Measurements from ENCODE around the gene EHD4.

Gene EHD4

GRCh38 chr15:41995476-41995855 lies 23.1 kb upstream of the EHD4 start:
- H3K4me3 ChIP-seq (ENCODE audit: low read depth, low read length) = no peak overlapping the region

DNA sequence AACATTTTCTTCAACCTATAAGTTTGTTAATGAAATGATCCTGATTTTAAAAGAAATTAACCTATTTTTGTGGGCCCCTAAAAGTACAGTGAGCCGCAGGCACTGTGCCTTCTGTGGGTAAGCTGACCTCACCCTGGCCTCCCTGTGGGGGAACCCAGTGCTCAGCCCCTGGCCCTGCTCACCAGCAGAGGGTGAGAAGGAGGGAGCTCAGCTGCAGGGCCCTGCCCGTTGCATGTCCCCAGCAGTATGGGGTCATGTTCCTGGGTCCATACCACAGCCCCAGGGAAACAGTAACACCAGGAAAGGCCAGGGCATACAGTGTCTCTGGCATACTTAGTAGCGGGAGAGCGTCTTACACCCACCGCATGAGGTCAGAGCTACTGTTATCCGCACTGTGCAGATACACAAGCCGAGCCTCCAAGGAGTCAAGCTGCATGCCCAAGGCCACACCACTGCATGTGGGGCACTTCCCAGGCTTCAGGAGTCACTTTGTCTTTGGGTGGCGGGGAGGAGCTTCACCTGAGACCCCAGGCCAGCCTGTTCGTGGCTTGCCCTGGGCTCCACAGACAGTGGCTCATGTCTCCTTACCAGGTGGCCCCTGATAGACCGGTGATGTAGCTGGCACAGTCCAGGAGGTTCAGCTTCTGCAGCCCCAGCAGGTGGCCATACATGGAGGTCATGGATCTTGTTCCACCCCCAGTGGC lies 22.6 kb upstream of the EHD4 start:
- no peak overlapping the region for H3K4me3 ChIP-seq (ENCODE audit: low read depth, low read length)

- H3K4me3 ChIP-seq (ENCODE audit: low read depth, low read length) = no peak overlapping the region
Measured at GRCh38 chr15:41994171-41994650, 21.9 kb upstream of the EHD4 start.

GRCh38 chr15:41993472-41994170 lies 21.3 kb upstream of the EHD4 start:
- no peak overlapping the region for H3K4me3 ChIP-seq (ENCODE audit: low read depth, low read length)

DNA sequence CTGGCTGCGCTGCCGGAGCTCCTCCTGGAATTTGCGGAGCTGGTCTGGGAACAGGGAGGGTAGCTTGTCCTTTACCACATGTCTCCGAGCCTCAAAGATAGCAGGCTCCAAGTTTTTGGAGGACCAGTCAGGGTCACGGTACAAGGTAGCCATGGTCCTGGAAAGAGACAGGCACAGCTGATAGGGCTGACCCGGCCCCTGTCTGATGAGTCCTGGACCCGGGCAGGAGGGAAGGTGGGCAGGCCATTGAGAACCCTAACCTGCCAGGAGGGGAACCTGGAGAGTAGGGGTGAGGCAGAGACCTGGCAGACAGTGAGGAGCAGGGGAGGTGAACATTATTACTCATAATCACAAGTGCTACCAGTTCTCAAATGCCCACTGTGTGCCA lies 20.4 kb upstream of the EHD4 start:
- H3K4me3 ChIP-seq (ENCODE audit: low read depth, low read length) = no peak overlapping the region

- H3K4me3 ChIP-seq (ENCODE audit: low read depth, low read length) = no peak overlapping the region
Measured at GRCh38 chr15:41992151-41992802, 19.9 kb upstream of the EHD4 start.

DNA sequence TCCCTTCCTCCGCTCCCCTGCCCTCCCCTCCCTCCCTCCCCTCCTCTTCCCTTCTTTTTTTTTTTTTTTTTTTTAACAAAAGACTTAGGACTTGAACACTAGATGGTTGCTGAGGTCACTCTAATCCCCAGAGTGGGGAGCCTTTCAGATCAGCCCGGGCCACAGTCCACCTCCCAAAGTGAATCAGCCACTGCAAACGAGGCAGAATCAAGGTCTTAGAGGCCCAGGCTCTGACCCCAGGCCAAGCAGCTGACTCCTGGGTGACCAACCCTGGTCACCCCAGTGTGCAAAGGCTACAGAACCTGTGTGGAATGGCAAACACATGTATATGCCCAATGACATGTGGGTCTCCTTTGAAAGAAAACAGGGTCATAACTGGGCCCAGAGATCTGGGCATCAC lies 18.3 kb upstream of the EHD4 start:
- no peak overlapping the region for H3K4me3 ChIP-seq (ENCODE audit: low read depth, low read length)

GRCh38 chr15:41990243-41990605 lies 17.9 kb upstream of the EHD4 start:
- no peak overlapping the region for H3K4me3 ChIP-seq (ENCODE audit: low read depth, low read length)

DNA sequence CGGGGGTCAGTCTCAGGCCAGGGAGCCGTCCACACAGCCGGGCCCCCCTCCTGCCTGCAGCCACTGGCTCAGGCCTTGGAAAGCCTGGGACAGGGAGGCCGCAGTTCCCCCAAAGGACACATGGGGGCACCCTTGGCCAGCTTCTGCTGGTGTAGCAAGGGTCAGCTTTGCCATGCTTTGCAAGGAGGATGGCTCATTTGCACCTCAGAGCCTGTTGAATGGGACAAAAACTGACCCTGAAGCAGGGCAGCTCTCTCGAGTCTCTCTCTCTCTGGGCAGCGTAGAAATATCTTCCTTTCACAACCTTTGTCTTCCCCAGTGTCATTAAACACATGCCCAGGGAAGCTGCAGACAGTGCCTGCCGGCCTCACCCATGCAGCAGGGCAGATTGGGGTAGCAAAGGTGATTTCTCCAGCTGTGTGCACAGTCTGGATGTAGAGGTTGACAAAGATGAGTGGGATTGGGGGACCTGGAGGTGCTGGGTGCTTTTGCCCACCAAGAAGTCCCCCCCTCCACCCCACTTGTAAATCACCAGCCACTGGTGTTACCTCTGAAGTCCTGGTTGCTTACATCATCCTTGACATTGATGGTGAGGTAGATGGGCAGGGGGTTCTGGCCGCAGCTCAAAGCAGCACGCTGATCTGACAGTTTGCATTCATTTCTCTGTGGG lies 17.4 kb upstream of the EHD4 start:
- no peak overlapping the region for H3K4me3 ChIP-seq (ENCODE audit: low read depth, low read length)

GRCh38 chr15:41988896-41989572 lies 16.7 kb upstream of the EHD4 start:
- H3K4me3 ChIP-seq (ENCODE audit: low read depth, low read length) = no peak overlapping the region

DNA sequence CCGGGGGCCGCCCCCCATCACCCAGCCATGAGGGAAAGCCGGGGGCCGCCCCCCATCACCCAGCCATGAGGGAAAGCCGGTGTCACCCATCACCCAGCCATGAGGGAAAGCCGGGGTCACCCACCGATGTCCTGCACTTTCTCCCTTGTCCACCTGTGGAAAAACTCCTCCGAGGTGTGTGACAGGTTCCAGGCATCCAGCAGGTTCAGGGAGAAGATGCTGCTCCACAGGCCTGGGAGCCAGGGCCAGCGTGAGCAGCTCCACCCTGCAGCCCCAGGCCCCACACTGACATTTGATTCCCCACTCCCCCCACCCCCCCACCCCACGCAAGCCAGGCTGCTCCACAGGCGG lies 15.5 kb upstream of the EHD4 start:
- H3K4me3 ChIP-seq (ENCODE audit: low read depth, low read length) = no peak overlapping the region

DNA sequence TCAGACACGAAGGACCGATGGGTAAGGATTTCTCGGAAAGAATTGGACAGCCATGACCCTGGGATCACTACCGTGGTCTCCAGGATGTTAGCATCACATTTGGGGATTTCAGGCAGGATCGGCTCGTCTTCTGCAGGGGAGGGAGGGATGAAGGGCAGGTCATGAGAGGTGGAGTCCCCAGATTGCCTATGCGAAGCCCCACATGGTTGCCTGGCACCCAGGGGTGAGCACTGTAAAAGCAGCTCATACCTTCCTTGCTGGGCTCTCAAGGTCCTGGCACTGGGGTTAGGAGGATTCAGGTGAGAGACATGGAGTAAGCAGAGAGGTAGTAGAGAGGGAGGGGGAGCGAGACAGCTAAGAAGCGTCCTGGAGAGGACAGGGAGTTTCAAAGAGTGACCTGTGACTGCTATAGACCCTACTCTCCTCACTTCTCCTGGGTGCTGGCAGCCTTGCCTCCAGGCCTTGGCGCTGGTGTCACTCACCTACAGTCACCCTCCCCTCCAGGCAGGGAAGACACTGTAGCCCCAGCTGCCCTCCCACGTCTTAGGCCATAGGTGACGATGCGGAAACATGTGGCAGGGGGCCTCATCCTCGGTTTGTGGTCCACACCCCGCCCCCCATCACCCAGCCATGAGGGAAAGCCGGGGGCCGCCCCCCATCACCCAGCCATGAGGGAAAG lies 15.0 kb upstream of the EHD4 start:
- no peak overlapping the region for H3K4me3 ChIP-seq (ENCODE audit: low read depth, low read length)

DNA sequence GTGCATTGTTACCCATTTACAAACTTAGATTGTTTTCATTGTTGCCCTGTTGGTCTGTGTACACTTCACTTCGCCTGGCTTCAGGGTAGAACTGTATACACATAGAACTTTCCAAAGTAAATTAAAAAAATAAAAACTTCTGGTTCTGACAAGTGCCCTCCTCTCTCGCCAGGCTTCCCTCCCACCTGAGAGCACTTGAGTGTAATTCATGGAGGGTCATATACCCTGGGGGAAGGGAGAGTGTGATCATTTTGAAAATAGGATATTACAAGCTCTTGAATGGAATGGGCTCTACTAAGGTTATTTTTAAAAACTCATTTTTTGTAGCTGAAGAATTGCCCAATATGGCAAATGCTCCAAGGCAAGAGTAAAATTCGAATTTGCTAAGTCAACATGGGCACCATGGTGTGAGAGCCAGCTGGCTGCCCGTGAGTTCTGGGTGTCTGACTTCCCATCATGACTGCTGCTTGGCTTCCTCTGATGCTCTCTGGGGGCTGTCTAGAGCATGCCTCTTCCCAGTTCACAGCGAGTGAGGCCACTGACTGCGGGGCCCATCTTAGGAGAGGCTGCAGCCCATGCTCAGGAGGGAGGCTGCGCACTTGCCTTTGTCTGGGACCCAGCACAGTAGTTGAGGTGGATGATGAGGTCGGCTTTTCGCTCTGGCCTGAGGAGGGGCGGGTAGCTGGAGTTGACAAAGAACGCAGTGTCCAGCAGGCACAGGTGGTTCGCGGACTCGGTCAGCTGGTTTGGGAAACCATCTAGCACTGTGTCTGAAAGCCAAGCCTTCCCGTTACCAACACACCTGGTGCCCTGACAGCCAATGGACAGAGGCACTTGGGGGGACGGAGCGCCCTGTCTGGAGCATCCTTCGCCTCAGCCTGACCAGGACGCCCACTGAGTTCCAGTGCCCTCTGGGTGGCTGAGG lies 13.1 kb upstream of the EHD4 start:
- no peak overlapping the region for H3K4me3 ChIP-seq (ENCODE audit: low read depth, low read length)

- H3K4me3 ChIP-seq (ENCODE audit: low read depth, low read length) = no peak overlapping the region
Measured at GRCh38 chr15:41984622-41985021, 12.3 kb upstream of the EHD4 start.

GRCh38 chr15:41983621-41984571 lies 11.5 kb upstream of the EHD4 start:
- H3K4me3 ChIP-seq (ENCODE audit: low read depth, low read length) = no peak overlapping the region

DNA sequence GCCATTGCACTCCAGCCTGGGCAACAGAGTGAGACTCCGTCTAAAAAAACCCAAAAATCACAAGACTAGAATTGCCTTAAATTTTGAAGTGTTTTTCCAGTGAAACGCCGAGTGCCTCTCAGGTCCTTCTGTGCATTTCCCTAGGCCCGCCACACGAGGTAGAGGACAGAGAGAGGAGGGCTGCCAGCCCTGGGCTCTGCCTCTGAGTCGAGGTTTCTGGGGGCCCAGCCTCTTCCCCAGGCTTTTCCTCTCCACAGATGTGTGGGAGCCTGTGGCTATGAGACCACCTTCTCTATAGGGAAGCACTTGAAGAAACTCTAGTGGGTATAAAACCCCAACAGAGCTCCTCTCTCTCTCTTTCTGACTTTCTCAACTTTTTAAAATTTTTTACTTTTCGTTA lies 10.9 kb upstream of the EHD4 start:
- H3K4me3 ChIP-seq (ENCODE audit: low read depth, low read length) = no peak overlapping the region

GRCh38 chr15:41982133-41982930 lies 10.0 kb upstream of the EHD4 start:
- H3K4me3 ChIP-seq (ENCODE audit: low read depth, low read length) = no peak overlapping the region

Measured in iPS-11a (cell line).